ENCODE data around the gene LETM1.

The LETM1 gene

DNA sequence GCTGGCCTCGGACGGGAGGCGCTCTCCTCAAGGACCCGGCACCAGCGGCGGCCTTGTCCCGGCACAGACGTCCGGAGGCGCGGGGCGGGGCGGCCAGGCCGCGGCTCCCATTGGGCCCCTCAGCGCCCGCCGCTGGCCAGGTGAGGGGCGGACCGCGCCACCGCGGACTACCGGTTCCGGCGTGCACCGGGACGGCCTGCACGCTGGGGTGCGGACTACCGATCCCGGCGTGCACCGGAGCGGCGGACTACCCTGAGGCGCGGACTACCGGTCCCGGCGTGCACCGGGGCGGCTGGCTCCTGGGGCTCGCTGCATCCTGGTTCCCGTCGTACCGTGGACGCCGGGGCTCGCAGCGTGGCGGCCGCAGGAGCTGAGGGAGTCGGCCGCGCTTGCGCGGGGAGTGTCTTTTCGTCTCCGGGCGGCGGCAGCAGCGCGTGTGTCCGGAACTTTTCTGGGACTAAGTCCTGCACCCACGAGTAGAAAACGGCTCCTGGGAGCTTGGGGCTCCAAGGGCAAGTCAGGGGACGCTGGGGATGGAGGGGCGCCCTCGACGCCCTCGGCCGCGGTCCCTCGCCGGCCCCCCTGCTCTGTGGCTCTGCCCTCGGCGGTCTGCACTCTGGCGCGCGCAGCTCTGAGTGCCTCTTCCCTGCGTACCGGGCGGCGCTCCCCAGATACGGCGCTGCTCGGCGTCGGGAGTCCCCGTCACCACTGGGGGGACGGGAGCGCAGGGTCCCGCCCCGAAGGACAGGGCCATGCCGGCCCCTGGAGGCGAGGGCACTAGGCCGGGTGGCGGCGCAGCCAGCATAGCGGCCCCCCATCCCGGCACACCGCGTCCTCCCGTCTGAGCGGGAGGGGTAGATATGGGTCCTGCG is at the start of gene LETM1:
Gene LETM1 (minus strand): TSS at position 86 of the 872 bp plus-strand sequence. CDS start 206 bp downstream, outside the sequence.
- DNase-seq: peak; percentile 68 to 75

DNA sequence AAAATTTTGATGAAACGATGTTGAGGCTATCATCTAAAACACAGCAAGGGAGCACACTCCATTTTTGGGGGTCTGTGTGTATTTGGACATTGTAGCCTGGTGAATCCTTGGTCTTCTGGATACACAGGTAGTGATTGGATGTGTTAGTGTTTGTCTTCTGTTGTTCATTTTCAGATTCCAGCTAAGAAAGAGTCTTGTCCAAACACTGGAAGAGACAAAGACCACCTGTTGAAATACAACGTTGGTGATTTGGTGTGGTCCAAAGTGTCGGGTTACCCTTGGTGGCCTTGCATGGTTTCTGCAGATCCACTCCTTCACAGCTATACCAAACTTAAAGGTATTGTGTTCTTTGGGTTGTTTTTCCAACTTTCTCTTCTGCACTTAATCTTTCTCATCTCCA is 48.1 kb upstream of the LETM1 start:
- no peak for DNase-seq

DNA sequence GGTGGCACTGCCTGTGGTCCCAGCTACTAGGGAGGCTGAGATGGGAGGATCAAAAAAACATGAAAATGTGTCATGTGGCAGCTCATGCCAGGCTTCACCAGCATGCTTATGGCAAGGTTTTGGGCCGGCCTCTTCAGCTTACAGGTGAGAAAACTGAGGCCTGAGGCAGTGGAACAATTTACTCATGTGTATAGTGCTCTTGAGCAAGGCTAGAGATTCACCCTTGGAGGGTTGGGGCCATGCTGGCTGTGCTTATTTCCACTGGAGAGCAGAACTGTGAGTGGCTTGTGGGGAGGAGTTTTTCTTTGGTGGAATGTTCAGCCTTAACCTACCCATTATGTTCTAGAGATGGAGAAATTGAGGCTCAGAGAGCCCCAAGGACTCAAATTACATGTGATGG is 47.1 kb upstream of the LETM1 start:
- no peak for DNase-seq

DNA sequence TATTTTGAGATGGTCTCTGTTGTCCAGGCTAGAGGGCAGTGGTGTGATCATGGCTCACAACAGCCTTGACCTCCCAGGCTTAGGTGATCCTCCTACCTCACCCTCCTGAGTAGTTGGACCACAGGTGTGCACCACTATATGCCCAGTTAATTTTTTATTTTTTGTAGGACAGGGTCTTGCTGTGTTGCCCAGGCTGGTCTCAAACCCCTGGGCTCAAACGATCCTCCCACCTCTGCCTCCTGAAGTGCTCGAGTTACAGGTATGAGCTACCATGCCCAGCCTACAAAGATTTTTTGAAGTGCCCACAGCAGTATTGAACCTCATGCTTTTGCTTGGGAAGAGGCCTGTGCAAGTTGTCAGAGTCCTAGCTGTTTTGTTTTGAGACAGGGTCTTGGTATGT is 46.3 kb upstream of the LETM1 start:
- DNase-seq: no peak

DNA sequence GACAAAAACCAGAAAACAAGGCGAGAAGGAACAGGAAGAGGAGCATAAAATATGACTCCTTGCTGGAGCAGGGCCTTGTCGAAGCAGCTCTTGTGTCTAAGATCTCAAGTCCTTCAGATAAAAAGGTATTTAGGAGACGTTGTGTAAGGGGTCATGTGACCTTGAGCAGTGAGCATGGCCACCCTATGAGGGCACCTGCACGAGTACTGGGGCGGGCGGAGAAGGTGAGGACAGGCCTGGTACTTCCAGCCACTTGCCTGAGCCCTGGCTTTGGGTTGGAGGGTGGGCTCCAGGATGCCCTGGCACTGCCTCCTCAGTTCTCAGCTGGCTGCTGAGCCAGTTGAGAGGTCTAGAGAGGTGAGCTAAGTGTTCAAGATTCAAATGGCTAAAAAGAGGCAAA is 45.2 kb upstream of the LETM1 start:
- no peak for DNase-seq

DNA sequence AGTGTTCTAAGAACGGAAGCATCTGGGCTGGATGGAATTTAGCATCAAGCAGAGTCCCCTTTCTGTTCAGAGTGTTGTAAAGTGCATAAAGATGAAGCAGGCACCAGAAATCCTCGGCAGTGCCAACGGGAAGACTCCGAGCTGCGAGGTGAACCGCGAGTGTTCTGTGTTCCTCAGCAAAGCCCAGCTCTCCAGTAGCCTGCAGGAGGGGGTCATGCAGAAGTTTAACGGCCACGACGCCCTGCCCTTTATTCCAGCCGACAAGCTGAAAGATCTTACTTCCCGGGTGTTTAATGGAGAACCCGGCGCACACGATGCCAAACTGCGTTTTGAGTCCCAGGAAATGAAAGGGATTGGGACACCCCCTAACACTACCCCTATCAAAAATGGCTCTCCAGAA is 44.7 kb upstream of the LETM1 start:
- DNase-seq: no peak

DNA sequence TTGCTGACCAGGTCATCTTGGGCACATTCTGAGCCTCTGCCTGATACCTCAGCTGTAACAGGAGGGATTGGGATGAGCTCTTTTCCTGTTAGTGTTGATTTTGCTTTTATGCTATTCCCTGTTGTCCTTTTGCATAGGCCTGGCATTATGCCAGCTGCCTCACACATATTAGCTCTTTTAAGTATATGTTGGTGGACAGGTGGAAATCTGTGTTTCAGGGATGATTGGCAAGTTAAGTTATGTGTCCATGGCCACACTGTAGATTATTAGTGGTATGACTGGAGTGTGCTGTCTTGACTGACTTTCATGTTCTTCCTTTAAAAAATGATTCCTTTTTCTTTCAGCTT is 44.1 kb upstream of the LETM1 start:
- no peak for DNase-seq

DNA sequence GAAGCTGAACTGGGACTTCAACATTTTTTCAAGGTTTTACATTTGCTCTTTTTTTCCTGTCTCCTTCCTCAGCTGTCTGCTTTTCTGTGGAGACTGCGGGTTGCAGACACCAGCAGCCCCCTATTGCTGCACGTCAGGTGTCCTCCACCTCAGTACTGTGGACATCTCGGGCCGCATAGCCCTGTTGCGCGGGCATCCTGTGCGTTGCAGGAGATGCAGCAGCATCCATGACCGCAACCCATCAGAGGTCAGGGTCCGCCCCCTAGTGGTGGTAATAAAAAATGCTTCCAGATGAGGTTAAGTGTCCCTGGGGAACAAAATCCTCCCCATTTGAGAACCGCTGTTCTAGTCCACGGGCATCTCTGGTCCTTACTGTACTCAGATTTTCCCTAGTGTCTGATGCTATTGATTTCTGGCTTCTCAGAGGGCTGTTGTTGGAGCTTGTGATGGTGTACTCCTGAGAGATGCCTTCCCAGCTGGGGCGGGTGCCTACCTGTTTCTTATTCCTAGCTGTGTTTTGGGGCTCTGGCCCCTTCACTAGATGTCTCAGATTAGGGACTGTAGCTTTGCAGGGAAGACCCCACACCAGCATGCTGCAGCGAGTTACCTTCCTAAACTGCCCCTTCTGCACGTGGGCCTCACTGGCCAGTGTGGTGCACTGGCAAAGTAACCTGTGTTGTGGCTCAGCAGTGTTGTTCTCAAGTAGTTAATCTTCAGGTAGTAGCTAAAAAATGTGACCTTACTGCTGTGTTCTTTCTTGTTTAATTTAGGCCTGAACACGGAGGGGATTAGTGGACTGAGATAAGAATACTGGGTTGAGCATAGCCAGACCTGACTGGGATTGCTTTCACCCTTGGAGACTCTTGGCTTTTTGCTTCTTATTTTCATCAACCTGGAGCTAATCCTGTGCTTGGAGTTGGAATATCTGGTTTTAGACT is 43.5 kb upstream of the LETM1 start:
- DNase-seq: peak; percentile 27 to 41

DNA sequence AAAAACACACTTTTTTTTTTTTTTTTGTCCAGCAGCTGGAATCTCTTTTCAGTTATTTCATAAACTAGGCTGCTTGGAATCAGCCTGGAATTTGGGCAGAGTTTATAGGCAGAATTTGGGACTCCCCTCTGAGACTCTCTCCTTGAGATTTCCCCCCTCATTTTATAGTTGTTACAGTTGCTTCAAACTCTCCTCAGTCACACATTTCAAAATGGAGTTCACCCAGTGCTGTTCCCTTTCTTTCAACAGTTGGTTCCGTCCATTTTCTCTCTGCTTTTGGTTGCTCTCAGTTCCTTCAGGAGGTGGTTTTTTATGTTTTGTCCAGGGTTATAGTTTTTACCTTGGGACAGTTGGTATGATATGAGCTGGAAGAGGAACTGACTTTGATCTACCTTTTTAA is 42.7 kb upstream of the LETM1 start:
- DNase-seq: no peak

DNA sequence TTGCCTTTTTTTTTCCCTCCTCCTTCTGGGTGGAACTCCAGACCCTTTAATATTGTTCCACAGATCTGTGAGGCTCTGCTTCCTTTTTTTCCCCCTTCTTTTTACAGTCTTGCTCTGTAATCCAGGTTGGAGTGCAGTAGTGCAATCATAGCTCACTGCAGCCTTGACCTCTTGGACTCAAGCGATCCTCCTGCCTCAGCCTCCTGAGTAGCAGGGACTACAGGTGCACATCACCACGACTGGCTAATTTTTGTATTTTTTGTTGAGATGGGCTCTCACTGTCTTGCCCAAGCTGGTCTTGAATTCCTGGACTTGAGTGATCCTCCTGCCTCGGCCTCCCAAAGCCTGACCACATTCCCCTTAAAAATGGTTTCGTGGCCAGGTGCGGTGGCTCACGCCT is 42.1 kb upstream of the LETM1 start:
- DNase-seq: no peak

DNA sequence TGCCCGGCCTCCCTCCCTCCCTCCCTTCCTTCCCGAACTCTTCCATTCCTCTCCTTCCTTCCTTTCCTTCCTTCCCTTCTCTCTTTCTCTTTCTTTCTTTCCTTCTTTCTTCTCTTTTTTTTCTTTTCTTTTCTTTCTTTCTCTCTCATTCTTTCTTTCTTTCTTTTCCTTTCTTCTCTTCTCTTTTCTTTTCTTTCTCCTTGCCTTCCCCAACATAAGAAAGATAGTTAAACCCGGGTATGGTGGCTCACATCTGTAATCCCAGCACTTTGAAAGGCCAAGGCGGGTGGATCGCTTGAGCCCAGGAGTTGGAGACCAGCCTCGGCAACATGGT is 40.7 kb upstream of the LETM1 start:
- DNase-seq: no peak

DNA sequence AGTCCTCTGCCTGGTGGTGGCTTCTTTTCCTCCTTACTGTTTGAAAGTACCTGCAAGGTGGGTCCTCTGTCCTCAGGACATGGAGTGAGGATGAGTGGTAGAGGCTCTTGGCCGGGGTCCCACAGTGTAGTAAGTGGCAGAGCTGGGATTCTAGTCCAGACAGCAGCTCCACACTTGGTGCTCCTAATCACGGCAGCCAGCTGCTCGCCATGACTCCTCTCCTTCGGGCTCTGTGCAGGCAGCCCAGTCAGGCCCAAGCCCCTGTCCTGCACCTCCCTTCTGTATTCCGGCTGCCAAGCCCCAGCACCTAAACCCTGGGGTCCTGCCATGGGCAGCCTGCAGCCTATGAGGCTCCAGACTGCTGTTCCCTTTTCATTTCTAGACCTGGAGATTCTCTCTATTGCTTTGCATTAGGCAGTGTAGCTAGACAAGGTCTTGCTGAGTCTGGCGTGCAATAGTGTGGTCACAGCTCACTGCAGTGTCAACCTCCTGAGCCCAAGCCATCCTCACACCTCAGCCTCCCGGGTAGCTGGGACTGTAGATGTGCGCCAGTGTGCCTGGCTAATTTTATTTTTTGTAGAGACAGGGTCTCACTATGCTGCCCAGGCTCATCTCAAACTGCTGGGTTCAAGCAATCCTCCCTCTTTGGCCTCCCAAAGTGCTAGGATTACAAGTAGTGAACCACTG is 40.2 kb upstream of the LETM1 start:
- DNase-seq: no peak

DNA sequence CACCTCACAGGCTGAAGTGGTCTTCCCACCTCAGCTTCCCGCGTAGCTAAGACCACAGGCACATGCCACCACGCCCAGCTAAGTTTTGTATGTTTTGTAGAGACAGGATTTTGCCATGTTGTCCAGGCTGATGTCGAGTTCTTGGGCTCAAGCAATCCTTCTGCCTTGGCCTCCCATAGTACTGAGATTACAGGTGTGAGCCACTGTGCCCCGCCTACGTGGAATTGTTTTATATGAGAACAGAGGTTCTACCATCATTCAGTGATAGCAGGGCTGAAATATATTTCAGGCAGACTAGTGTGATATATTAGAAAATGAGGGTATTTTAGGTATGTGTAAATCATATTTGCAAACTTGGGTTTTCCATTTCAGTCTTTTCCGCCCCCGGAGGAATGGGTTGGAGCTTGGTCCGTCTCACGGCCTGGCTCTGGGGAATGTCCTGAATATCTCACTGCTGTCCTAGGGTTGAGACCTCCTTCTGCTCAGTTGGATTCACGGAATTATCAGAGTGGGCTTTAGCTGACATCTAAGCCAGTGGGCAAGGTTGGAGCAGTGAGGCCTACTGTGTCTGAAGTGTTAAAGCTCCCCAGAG is 35.1 kb upstream of the LETM1 start:
- DNase-seq: no peak

DNA sequence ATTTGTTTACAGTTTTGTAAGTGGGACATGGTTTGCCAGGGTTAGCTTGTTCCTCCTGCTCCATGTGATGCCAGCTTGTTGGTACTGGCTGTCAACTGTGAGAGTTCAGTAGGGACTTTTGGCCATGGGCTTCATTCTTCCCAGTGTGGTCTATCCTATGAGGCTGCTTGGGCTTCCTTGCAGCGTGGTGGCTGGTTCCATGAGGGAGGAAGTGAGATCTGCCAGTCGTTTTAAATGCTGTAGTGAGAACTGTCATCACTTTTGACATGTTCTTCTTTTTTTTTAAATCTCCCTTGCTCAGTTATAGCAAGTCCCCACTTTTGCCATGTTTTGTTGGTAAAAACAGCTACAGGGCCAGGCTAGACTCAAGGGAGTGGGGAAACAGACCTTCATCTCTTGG is 31.1 kb upstream of the LETM1 start:
- no peak for DNase-seq

DNA sequence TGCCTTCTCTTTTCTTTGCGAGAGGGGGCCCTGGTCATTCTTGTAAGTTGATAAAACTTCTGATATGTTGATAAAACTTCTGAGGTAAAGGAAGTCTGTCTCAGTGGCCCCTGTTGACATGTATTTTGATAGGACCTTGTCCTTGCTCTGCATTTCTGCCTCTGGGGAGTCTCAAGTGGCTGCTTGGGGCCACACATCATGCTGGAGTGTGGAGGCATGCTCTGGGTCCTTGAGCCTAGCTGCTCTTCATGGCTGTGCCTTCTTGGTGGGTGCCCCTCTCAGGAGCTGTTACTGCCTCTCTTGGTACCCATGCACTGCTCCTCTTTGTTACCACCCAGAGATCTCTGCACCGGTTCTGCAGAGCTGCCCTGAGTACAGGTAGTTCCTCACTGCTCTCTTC is 29.5 kb upstream of the LETM1 start:
- no peak for DNase-seq

DNA sequence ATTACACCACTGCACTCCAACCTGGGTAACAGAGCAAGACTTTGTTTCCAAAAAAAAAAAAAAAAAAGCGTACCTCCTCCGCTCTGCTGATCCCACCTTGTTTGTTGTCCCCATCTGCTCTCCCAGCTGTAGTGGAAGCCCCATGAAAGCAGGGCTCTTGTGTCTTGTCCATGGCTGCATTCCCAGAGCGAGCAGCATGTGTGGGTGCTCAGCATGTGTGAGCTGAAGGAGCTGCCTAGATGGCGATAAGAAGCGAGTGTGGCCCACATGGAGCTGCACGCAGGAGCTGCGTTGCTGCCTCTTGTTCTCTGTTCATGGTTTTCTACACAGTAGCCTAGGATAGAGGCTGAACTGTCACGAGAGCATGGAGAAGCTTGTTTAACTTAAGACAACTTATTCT is 27.6 kb upstream of the LETM1 start:
- DNase-seq: no peak

DNA sequence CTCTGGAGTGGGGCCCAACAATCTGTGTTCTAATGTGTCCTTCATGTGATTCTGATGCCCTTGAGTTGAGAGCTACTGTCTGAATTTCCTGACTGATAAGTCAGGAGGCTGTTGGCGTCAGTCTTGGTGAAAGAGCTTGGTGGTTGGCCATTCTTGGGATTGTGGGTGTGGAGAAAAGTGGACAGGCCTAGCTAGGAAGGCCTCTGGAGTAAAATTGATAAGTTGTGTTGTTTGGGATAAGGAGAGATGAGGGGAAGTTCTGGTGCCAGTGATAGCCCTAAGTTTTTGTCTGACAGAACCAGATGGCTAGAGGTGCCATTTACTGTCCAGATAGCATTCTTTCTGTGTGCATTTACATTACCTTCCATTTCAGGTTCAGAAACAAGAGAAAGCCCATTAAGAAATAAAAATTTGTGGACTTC is 26.9 kb upstream of the LETM1 start:
- no peak for DNase-seq

DNA sequence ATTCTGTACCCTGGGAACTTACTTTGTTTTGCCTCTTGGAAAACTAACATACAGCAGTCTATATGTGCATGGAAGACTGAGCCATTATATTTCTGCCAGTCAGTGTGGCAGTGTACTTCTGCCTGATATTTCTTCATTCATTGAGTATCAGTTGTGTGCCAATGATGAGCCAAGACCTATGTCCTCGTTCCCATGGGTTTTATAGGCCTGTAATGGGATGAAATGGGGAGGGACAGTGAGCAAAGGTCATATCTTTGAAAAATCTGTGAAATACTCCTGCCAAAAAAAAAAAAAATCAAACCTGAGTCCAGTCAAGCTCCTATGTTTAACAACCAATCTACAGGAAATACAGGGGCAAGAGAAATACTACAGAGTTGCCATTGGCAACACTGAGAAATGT is 24.4 kb upstream of the LETM1 start:
- no peak for DNase-seq

DNA sequence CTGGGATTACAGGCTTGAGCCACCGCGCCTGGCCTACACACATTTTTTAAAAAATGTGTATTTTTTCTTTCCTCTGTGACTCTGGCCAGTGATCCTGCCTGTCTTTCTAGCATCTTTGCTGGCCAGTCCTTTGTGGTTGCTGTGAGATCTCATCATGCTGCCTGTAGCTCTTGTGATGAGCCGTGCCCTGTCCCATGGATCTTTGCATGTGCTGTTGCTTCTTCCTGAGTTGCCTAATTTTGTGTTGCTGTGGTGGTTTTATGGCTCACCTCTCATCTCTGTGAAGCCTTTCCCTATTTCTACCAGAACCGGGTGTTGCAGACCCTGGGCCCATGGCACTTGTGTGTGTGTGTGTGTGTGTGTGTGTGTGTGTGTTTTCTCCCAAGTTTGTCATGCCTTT is 23.5 kb upstream of the LETM1 start:
- DNase-seq: no peak

DNA sequence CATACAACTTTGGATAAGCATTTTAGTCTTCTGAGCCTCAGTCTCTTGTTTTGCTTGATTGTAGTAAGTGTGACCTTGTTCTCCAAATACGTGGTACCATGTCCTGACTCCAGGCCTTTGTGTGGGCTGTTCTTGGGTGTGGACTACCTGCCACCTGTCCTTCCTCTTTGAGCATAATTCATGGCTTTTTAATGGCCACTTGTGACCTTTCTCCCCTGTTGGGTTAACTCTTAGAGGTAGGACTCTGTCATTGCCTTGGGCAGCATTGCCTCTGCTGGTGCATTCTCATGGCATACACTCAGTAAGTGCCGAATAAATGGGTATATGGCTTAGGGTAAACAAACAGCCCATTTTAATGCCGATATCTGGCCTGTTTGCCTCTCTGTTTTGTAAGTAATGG is 18.2 kb upstream of the LETM1 start:
- DNase-seq: no peak

DNA sequence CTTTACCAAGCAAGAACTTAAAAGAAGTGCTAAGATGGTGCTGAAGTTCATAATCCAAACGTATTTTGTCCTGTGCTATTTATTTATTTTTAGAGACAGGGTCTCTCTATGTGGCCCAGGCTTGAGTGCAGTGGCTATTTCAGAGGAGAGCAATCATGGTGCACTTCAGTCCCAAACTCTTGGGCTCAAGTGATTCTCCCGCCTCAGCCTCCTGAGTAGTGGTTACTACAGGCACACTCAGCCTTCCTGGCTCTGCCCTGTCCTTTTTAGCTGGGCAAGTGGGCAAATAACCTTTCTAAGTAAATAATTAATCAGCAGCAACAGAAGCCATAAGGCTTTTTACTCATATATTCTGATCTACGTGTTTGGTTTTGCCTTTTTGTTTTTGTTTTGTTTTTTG is 17.8 kb upstream of the LETM1 start:
- no peak for DNase-seq

DNA sequence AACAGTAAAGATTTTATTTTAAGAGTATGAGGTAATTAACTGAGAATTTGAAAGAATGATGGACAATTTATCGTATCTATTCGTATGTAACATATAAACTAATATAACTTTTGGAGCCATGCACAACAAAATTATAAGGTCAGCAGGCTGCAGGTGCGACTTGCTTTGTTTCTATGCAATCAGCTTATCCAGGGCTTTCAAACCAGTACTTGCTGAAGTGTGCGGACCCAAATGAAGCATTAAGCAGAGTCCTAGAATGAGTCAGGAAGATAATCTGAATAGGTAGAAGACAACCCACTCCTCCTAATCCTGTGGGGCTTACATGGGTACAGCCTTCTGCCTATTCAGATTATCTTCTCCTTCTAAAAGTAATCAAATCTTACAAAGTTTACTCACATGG is 17.3 kb upstream of the LETM1 start:
- no peak for DNase-seq

DNA sequence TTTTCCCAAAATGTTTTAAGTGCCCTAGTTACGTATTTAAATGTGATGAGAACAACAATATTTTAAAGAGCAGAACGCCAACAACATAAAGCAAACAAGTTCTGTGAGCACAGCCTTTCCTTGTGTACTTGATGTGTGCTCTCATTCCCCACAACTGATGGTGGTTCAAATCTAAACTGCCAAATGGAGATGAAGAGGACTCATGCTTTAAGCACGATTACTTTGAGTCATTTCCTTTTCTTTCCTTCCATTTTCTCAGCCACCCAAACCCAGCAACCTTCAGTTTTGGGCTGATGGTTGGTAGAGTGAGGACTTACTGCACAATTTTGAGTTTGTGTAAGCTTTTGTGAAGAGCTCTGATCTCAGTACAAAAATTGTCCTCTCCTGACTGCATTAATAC is 16.9 kb upstream of the LETM1 start:
- DNase-seq: peak in 1 of 2 donors; percentile 25
